AG04449 (cell line): Measurements from ENCODE around the gene IPO11.

Experiments
- CTCF ChIA-PET: fragments of 350-600 bp; formaldehyde crosslinking; extraction: SDS; loops from one replicate; lab custom pipeline; 2021; ENCODE audit warnings: antibody characterized with exemption; lab: Yijun Ruan, JAX
- POLR2A ChIA-PET: fragments of 400-600, 350-600 bp; formaldehyde crosslinking; extraction: SDS; loops from one replicate; lab custom pipeline; 2020; ENCODE audit warnings: antibody characterized with exemption, inconsistent platforms; lab: Yijun Ruan, JAX
- DNase-seq: peaks from one replicate; pipeline ENCODE4 v3.0.0-alpha.2; 2010; ENCODE audit warnings: low read depth, low spot score
- H3K4me3 ChIP-seq: 2 replicates; pipeline ENCODE4 v1.5.1; 2011; ENCODE audit warnings: low read depth, mild to moderate bottlenecking, control low read depth, low read length
- CTCF ChIP-seq: IDR thresholded peaks from one replicate; pipeline ENCODE4 v1.5.1; 2011; ENCODE audit warnings: mild to moderate bottlenecking, moderate library complexity, low read length, control low read depth, inconsistent platforms; ENCODE audit not compliant: insufficient read depth; ENCODE audit errors: missing control alignments

IPO11 gene

GRCh38 chr5:62483556-62483955, 71.0 kb downstream of the IPO11 start:
- no peak for DNase-seq
- no peak for TF ChIP-seq CTCF
- POLR2A ChIA-PET: no interaction called here
- CTCF ChIA-PET: interaction anchor here (1.2 kb wide), 1 partner anchor 11 kb away, joined by 3 read pairs; no protein-coding TSS in a partner anchor
- no peak overlapping the region for H3K4me3 ChIP-seq

GRCh38 chr5:62486672-62487071, 74.1 kb downstream of the IPO11 start:
- CTCF ChIA-PET: no interaction called here
- DNase-seq: no peak

GRCh38 chr5:62488531-62488930, 76.0 kb downstream of the IPO11 start:
- no peak for DNase-seq
- POLR2A ChIA-PET: no interaction called here
- CTCF ChIA-PET: no interaction called here
- no peak for TF ChIP-seq CTCF
- H3K4me3 ChIP-seq: no peak overlapping the region

More at GRCh38 chr5:62486672-62487071, 74.1 kb downstream of the IPO11 start:
- H3K4me3 ChIP-seq: no peak overlapping the region
- no peak for TF ChIP-seq CTCF
- POLR2A ChIA-PET: no interaction called here

GRCh38 chr5:62489471-62489870, 76.9 kb downstream of the IPO11 start:
- TF ChIP-seq CTCF: no peak
- POLR2A ChIA-PET: no interaction called here
- CTCF ChIA-PET: no interaction called here
- DNase-seq: no peak
- H3K4me3 ChIP-seq: no peak overlapping the region

GRCh38 chr5:62494772-62495171, 82.2 kb downstream of the IPO11 start:
- ChIA-PET CTCF (no interaction called here), POLR2A (no interaction called here)
- no peak overlapping the region for H3K4me3 ChIP-seq
- no peak for TF ChIP-seq CTCF
- DNase-seq: no peak

GRCh38 chr5:62496876-62497275, 84.3 kb downstream of the IPO11 start:
- ChIA-PET CTCF (interaction anchor here (1.8 kb wide), 1 partner anchor 37 kb away, joined by 5 read pairs; no protein-coding TSS in a partner anchor), POLR2A (no interaction called here)
- H3K4me3 ChIP-seq: no peak overlapping the region
- TF ChIP-seq CTCF: no peak
- no peak for DNase-seq
